LNCaP clone FGC (cell line): ENCODE results near the gene VASH1.

Source experiments
- DNase-seq: peaks from one replicate; pipeline ENCODE4 v3.0.0-alpha.2; 2011; ENCODE audit warnings: low read depth
- H3K4me3 ChIP-seq: 2 replicates; pipeline ENCODE4 v1.5.1; 2011; ENCODE audit warnings: mild to moderate bottlenecking, low read depth, low read length, control low read depth
- TF ChIP-seq, protein P1 (sequence below): IDR thresholded peaks from 2 replicates; pipeline ENCODE4 v1.5.1; 2012; ENCODE audit warnings: mild to moderate bottlenecking; ENCODE audit not compliant: control insufficient read depth, insufficient read depth; ENCODE audit errors: extremely low read depth

The VASH1 gene

GRCh38 chr14:76780360-76780759 is 19.1 kb downstream of the VASH1 start:
- TF ChIP-seq, protein P1, sequence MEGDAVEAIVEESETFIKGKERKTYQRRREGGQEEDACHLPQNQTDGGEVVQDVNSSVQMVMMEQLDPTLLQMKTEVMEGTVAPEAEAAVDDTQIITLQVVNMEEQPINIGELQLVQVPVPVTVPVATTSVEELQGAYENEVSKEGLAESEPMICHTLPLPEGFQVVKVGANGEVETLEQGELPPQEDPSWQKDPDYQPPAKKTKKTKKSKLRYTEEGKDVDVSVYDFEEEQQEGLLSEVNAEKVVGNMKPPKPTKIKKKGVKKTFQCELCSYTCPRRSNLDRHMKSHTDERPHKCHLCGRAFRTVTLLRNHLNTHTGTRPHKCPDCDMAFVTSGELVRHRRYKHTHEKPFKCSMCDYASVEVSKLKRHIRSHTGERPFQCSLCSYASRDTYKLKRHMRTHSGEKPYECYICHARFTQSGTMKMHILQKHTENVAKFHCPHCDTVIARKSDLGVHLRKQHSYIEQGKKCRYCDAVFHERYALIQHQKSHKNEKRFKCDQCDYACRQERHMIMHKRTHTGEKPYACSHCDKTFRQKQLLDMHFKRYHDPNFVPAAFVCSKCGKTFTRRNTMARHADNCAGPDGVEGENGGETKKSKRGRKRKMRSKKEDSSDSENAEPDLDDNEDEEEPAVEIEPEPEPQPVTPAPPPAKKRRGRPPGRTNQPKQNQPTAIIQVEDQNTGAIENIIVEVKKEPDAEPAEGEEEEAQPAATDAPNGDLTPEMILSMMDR: no peak
- H3K4me3 ChIP-seq: no peak overlapping the region
- DNase-seq: no peak

DNA sequence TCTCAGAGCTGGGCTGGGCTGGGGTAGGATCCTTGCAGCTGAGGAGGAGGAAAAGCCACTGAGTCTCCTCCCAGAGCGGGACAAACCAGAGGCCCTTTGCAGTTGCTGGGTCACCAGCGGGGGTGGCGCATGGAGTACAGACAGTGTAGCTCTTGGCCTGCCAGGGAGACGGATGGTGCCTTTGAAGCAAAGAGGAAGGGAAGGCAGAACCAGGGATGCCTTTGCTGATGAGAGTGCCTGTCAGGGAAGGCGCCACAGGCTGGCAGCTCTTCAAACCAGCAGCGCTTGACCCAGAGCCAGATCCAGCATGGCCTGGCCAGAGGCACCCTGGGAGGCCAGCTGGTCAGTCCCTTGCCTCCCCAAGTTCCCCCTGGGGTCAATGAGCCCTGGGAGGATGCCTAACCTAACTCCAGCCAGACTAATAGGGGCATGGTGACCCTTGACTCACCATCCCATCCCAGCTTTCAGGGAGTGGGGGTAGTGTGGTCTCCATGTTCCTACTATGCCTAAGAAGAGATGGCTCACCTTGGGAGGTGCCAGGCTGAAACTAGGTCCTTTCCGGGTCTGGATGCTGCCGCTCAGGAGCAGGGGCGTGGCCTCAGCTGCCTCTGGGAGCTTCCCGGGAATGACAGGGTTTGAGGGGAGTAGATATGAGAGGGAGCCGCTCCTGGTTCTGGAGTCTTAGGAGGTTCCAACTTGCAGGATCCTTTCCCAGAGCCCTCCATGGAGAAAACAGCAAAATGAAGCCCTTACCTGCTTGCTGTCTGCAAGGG is 19.8 kb downstream of the VASH1 start:
- DNase-seq: no peak
- no peak overlapping the region for H3K4me3 ChIP-seq
- TF ChIP-seq, protein P1: no peak

GRCh38 chr14:76781648-76782051 is 20.4 kb downstream of the VASH1 start:
- DNase-seq: no peak
- TF ChIP-seq, protein P1: no peak

DNA sequence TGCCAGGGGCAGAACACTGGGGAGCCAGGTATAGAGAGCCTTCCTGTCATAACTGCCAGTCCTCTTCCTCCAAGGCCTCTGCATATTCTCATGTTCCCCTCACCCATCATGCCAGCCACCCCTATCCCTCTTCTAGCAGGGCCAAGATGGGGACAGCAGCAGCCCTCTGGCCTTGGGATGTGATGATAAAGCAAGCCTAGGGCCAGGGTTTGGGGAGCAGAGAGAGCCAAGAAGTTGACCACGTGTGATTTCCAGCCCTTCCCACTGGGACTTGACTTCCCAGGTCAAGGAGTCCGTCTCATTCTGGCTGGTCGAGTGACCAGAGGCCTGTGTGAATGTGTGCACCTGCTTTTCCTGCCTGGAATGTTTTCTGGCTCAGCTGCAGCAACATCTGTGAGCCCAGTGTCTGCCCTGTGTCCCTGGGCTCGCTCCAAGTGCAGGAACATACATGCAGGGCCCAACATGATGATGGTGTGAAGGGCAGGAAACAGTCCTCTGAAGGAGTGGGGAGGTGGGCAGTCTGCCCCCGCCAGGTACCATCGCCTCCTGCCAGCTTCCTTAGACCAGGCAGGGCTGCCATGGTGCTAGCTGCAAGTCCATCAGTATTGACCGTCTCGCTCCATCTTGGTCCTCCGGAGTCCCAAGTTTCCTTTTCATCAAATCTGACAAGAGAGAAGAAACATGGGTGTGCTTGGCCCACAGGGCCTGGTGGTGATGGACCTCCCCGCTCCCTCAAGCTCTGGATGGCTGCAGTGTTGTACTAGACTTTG is 21.0 kb downstream of the VASH1 start:
- DNase-seq: no peak
- TF ChIP-seq, protein P1: no peak
- no peak overlapping the region for H3K4me3 ChIP-seq

More at GRCh38 chr14:76781648-76782051, 20.4 kb downstream of the VASH1 start:
- no peak overlapping the region for H3K4me3 ChIP-seq

GRCh38 chr14:76782885-76783566 is 21.8 kb downstream of the VASH1 start:
- DNase-seq: no peak
- H3K4me3 ChIP-seq: no peak overlapping the region
- TF ChIP-seq, protein P1: no peak

GRCh38 chr14:76784266-76784874 is 23.1 kb downstream of the VASH1 start:
- DNase-seq: no peak
- H3K4me3 ChIP-seq: no peak overlapping the region
- TF ChIP-seq, protein P1: no peak
